ENCODE results near the gene RNU4-1.

- TF ChIP-seq CTCF (IDR thresholded peaks at IDR 0.05; ENCODE audit: poor library complexity, severe bottlenecking) (no peak), EZH2 (IDR thresholded peaks at IDR 0.05; ENCODE audit: borderline replicate concordance, insufficient read depth, low read length, poor library complexity, severe bottlenecking) (no peak), RAD21 (conservative IDR thresholded peaks at IDR 0.05) (no peak), POLR2AphosphoS5 (IDR thresholded peaks at IDR 0.05) (no peak), MXI1 (conservative IDR thresholded peaks at IDR 0.05; ENCODE audit: poor library complexity, severe bottlenecking) (no peak), SMC3 (conservative IDR thresholded peaks at IDR 0.05; ENCODE audit: poor library complexity) (no peak)
Measured at GRCh38 chr12:120284381-120284780, 8.7 kb downstream of the RNU4-1 start.

Measured in neural cell (in vitro differentiated cells).